WTC11 (cell line): ENCODE results near the gene FGF8. TPM values are rescaled to one million over a fixed set of nuclear protein-coding genes. Genes with fewer than 3 reads are reported as not detected.

Experiments used
- ATAC-seq: fragments of 200-7000 bp; cut with Tn5 transposase; 2 replicates; pipeline ENCODE4 v1.10.0; 2021; ENCODE audit warnings: mild to moderate bottlenecking, moderate library complexity
- CTCF ChIA-PET: fragments of 300-600 bp; sonication (Branson Sonifier 250); formaldehyde crosslinking; loops from one replicate; lab custom pipeline; 2021; ENCODE audit warnings: antibody characterized with exemption; lab: Charles Lee
- POLR2A ChIA-PET: fragments of 350-600 bp; sonication (Branson Sonifier 250); formaldehyde crosslinking; loops from one replicate; lab custom pipeline; 2021; ENCODE audit warnings: antibody characterized with exemption; lab: Charles Lee
- DNase-seq: peaks from one replicate; pipeline ENCODE4 v3.0.0; 2021; ENCODE audit warnings: low spot score
- H3K27ac Mint-ChIP-seq: 2 replicates; pipeline ENCODE4 v1.8.0; 2021; ENCODE audit warnings: mixed read lengths
- H3K27me3 Mint-ChIP-seq: 2 replicates; pipeline ENCODE4 v1.8.0; 2021; ENCODE audit warnings: low read depth, mild to moderate bottlenecking, moderate library complexity, mixed read lengths
- H3K36me3 Mint-ChIP-seq: 2 replicates; pipeline ENCODE4 v1.8.0; 2021; ENCODE audit warnings: mixed read lengths
- H3K4me1 Mint-ChIP-seq: 2 replicates; pipeline ENCODE4 v1.8.0; 2022; ENCODE audit warnings: mixed read lengths
- H3K4me3 Mint-ChIP-seq: 2 replicates; pipeline ENCODE4 v1.8.0; 2021; ENCODE audit warnings: mild to moderate bottlenecking, moderate library complexity, mixed read lengths
- H3K9me3 Mint-ChIP-seq: 2 replicates; pipeline ENCODE4 v1.8.0; 2021; ENCODE audit warnings: mixed read lengths
- AFF4 ChIP-seq: sonication (generic); formaldehyde crosslinking; IDR thresholded peaks from 2 replicates; pipeline ENCODE4 v1.8.1; 2023; ENCODE audit warnings: mild to moderate bottlenecking, missing genetic modification reagents, borderline replicate concordance
- CREB1 ChIP-seq: sonication (generic); formaldehyde crosslinking; IDR thresholded peaks from 2 replicates; pipeline ENCODE4 v1.8.0; 2023; ENCODE audit warnings: mild to moderate bottlenecking, missing genetic modification reagents
- E2F5 ChIP-seq: sonication (generic); formaldehyde crosslinking; IDR thresholded peaks from 2 replicates; pipeline ENCODE4 v1.8.1; 2022; ENCODE audit warnings: mild to moderate bottlenecking, moderate library complexity, missing genetic modification reagents
- FOXK1 ChIP-seq: sonication (generic); formaldehyde crosslinking; IDR thresholded peaks from 2 replicates; pipeline ENCODE4 v1.8.0; 2022; ENCODE audit warnings: mild to moderate bottlenecking, moderate library complexity, missing genetic modification reagents
- GABPB1 ChIP-seq: sonication (generic); formaldehyde crosslinking; IDR thresholded peaks from 2 replicates; pipeline ENCODE4 v1.8.1; 2023; ENCODE audit warnings: mild to moderate bottlenecking, missing genetic modification reagents
- JAZF1 ChIP-seq: fragments of 250-450 bp; sonication (Bioruptor Pico); IDR thresholded peaks from 2 replicates; pipeline ENCODE4 v1.9.0; 2021; ENCODE audit warnings: moderate library complexity, mild to moderate bottlenecking, inconsistent platforms
- KAT7 ChIP-seq: sonication (generic); formaldehyde crosslinking; IDR thresholded peaks from 2 replicates; pipeline ENCODE4 v1.8.1; 2023; ENCODE audit warnings: missing genetic modification reagents, mild to moderate bottlenecking, borderline replicate concordance
- MLX ChIP-seq: sonication (generic); formaldehyde crosslinking; IDR thresholded peaks from 2 replicates; pipeline ENCODE4 v1.8.1; 2023; ENCODE audit warnings: mild to moderate bottlenecking, missing genetic modification reagents, moderate library complexity
- NFATC4 ChIP-seq: fragments of 250-450 bp; sonication (Bioruptor Pico); IDR thresholded peaks from 2 replicates; pipeline ENCODE4 v1.9.0; 2021; ENCODE audit warnings: mild to moderate bottlenecking
- OVOL2 ChIP-seq: fragments of 250-450 bp; sonication (Bioruptor Pico); IDR thresholded peaks from 2 replicates; pipeline ENCODE4 v1.9.0; 2021; ENCODE audit warnings: mild to moderate bottlenecking, borderline replicate concordance
- RELA ChIP-seq: sonication (generic); formaldehyde crosslinking; IDR thresholded peaks from 2 replicates; pipeline ENCODE4 v1.8.1; 2022; ENCODE audit warnings: missing genetic modification reagents, mild to moderate bottlenecking, borderline replicate concordance
- SP1 ChIP-seq: sonication (generic); formaldehyde crosslinking; conservative IDR thresholded peaks from 2 replicates; pipeline ENCODE4 v1.8.1; 2022; ENCODE audit warnings: missing genetic modification reagents
- TP53 ChIP-seq: sonication (generic); formaldehyde crosslinking; IDR thresholded peaks from 2 replicates; pipeline ENCODE4 v1.8.1; 2023; ENCODE audit warnings: mild to moderate bottlenecking, missing genetic modification reagents
- ZNF416 ChIP-seq: fragments of 250-450 bp; sonication (Bioruptor Pico); IDR thresholded peaks from 2 replicates; pipeline ENCODE4 v1.9.0; 2021; ENCODE audit warnings: mild to moderate bottlenecking, inconsistent platforms
- ZNF425 ChIP-seq: fragments of 250-450 bp; sonication (Bioruptor Pico); conservative IDR thresholded peaks from 2 replicates; pipeline ENCODE4 v1.9.0; 2021; ENCODE audit warnings: mild to moderate bottlenecking
- ZNF671 ChIP-seq: fragments of 250-450 bp; sonication (Bioruptor Pico); IDR thresholded peaks from 2 replicates; pipeline ENCODE4 v1.8.0; 2021; ENCODE audit warnings: mild to moderate bottlenecking
- total RNA-seq: library from RNA; stranded (reverse); gene quantifications from 3 replicates; pipeline ENCODE4 v1.2.3, GENCODE V29; 2021
- TF ChIP-seq, protein P1 (sequence below): fragments of 250-450 bp; sonication (Bioruptor Pico); IDR thresholded peaks from 2 replicates; pipeline ENCODE4 v1.8.0; 2021; ENCODE audit warnings: mild to moderate bottlenecking
- TF ChIP-seq, protein P2 (sequence below): sonication (generic); formaldehyde crosslinking; IDR thresholded peaks from 2 replicates; pipeline ENCODE4 v1.8.1; 2022; ENCODE audit warnings: low read depth, mild to moderate bottlenecking, moderate library complexity, missing genetic modification reagents, borderline replicate concordance
- TF ChIP-seq, protein P3 (sequence below): sonication (generic); formaldehyde crosslinking; IDR thresholded peaks from 2 replicates; pipeline ENCODE4 v1.8.1; 2023; ENCODE audit warnings: mild to moderate bottlenecking, missing genetic modification reagents
- TF ChIP-seq, protein P4 (sequence below): sonication (generic); formaldehyde crosslinking; IDR thresholded peaks from 2 replicates; pipeline ENCODE4 v1.8.0; 2022; ENCODE audit warnings: mild to moderate bottlenecking, missing genetic modification reagents

Gene FGF8
- total RNA-seq, 1 experiment from 2014 or later = 28.9 TPM

DNA sequence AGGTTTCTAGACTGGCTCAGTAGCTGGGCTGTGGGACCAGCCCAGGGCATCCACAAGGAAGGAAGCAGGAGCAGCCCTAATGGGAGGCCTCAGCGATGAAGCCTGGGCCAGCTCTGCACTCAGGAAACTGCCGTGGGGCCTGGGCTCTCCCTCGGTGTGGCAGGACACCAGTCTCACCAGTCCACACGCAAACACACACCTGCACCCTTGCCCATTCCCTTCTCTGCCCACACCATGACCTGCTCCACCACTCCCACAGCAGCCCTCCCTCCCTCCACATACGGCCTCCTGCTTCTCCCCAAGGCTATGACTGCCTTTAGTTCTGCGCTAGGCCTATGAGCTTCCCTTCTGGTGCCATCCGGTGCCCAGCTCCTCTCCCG lies 7.1 kb downstream of the FGF8 start:
- no peaks in the 10 kb centered on the region for H3K36me3 Mint-ChIP-seq

DNA sequence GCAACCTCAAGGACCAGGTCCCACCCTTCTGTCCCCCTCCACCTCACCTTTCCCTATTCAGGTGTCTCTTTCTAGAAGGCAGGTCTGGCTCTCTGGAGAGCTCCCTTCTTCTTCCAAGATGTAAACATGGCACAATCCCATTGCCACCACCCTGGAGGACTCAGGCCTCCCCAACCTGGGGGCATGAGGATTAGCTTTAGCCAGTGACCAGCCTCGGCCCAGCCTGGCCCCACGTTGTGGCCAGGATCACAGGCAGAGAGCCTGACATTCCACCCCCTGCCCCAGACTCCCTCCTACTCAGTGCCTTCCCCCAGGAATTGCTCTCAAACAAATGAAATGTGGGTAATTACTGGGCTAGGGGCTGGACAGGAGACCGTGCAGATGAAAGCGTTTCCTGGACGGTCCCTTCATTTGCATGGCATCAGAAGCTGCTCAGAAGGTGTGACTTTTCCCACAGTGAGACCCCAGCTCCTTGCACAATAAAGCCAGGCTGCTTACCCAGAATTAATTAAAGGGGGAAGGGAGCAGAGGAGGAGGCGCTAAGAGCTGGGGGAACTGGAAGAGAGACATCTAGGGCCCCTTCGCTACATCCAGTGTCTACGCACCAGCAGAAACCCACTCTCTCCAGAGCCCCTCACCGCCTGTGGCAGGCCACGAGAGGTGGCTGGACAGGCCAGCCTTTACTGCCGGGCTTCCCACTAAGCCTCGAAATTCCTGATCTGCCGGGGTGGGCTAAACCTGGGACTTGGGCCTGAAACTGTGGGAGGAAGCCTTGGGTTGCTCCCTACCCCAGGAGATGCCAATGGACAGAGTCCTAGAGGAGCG lies 7.7 kb downstream of the FGF8 start:
- no peak overlapping the region for H3K4me3 Mint-ChIP-seq
- H3K36me3 Mint-ChIP-seq = no peaks in the 10 kb centered on the region
- H3K27me3 Mint-ChIP-seq = peaks cover 19% of the 10 kb centered on the region
- ATAC-seq (no peak), DNase-seq (no peak)
- H3K27ac Mint-ChIP-seq = no peak overlapping the region
- H3K4me1 Mint-ChIP-seq = peaks cover 18% of the 10 kb centered on the region
- H3K9me3 Mint-ChIP-seq = no peaks in the 10 kb centered on the region
- POLR2A ChIA-PET = no interaction called here
- CTCF ChIA-PET = interaction anchor here (0.9 to 8.3 kb wide), 6 partner anchors 10 to 165 kb away, joined by 3 to 69 read pairs (median 13); partner anchors contain the start of gene NPM3
- no peak for TF ChIP-seq ZNF425 (CRISPR knock-in tag)
- TF ChIP-seq NFATC4 (CRISPR knock-in tag) = no peak
- TF ChIP-seq SP1 (CRISPR knock-in tag) = no peak
- TF ChIP-seq, protein P1, sequence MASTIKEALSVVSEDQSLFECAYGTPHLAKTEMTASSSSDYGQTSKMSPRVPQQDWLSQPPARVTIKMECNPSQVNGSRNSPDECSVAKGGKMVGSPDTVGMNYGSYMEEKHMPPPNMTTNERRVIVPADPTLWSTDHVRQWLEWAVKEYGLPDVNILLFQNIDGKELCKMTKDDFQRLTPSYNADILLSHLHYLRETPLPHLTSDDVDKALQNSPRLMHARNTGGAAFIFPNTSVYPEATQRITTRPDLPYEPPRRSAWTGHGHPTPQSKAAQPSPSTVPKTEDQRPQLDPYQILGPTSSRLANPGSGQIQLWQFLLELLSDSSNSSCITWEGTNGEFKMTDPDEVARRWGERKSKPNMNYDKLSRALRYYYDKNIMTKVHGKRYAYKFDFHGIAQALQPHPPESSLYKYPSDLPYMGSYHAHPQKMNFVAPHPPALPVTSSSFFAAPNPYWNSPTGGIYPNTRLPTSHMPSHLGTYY = no peak
- no peak for TF ChIP-seq GABPB1 (CRISPR knock-in tag)
- TF ChIP-seq ZNF416 (CRISPR knock-in tag) = no peak
- no peak for TF ChIP-seq JAZF1 (CRISPR knock-in tag)
- no peak for TF ChIP-seq AFF4 (CRISPR knock-in tag)
- no peak for TF ChIP-seq FOXK1 (CRISPR knock-in tag)

More for the DNA sequence above, 7.1 kb downstream of the FGF8 start:
- no peak for ATAC-seq
- H3K27ac Mint-ChIP-seq = peak overlapping the region; percentile 43; the same call in 1 of the 2 replicates
- H3K4me3 Mint-ChIP-seq = no peak overlapping the region
- ChIA-PET POLR2A (no interaction called here), CTCF (interaction anchor here (1.6 to 8.3 kb wide), 5 partner anchors 10 to 166 kb away, joined by 5 to 69 read pairs (median 19); partner anchors contain the start of gene NPM3)
- H3K27me3 Mint-ChIP-seq = peaks cover 25% of the 10 kb centered on the region
- no peaks in the 10 kb centered on the region for H3K9me3 Mint-ChIP-seq
- no peak for DNase-seq
- H3K4me1 Mint-ChIP-seq = peaks cover 24% of the 10 kb centered on the region
- TF ChIP-seq MLX (no peak), TP53 (CRISPR knock-in tag) (no peak), ZNF671 (CRISPR knock-in tag) (no peak), OVOL2 (CRISPR knock-in tag) (no peak), RELA (CRISPR knock-in tag) (no peak), E2F5 (CRISPR knock-in tag) (no peak), KAT7 (CRISPR knock-in tag) (no peak), CREB1 (CRISPR knock-in tag) (no peak), NFATC4 (CRISPR knock-in tag) (no peak)
- TF ChIP-seq, protein P2, sequence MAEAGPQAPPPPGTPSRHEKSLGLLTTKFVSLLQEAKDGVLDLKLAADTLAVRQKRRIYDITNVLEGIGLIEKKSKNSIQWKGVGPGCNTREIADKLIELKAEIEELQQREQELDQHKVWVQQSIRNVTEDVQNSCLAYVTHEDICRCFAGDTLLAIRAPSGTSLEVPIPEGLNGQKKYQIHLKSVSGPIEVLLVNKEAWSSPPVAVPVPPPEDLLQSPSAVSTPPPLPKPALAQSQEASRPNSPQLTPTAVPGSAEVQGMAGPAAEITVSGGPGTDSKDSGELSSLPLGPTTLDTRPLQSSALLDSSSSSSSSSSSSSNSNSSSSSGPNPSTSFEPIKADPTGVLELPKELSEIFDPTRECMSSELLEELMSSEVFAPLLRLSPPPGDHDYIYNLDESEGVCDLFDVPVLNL (CRISPR knock-in tag) = no peak
- TF ChIP-seq, protein P3, sequence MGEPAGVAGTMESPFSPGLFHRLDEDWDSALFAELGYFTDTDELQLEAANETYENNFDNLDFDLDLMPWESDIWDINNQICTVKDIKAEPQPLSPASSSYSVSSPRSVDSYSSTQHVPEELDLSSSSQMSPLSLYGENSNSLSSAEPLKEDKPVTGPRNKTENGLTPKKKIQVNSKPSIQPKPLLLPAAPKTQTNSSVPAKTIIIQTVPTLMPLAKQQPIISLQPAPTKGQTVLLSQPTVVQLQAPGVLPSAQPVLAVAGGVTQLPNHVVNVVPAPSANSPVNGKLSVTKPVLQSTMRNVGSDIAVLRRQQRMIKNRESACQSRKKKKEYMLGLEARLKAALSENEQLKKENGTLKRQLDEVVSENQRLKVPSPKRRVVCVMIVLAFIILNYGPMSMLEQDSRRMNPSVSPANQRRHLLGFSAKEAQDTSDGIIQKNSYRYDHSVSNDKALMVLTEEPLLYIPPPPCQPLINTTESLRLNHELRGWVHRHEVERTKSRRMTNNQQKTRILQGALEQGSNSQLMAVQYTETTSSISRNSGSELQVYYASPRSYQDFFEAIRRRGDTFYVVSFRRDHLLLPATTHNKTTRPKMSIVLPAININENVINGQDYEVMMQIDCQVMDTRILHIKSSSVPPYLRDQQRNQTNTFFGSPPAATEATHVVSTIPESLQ (CRISPR knock-in tag) = no peak
- TF ChIP-seq, protein P4, sequence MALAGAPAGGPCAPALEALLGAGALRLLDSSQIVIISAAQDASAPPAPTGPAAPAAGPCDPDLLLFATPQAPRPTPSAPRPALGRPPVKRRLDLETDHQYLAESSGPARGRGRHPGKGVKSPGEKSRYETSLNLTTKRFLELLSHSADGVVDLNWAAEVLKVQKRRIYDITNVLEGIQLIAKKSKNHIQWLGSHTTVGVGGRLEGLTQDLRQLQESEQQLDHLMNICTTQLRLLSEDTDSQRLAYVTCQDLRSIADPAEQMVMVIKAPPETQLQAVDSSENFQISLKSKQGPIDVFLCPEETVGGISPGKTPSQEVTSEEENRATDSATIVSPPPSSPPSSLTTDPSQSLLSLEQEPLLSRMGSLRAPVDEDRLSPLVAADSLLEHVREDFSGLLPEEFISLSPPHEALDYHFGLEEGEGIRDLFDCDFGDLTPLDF (CRISPR knock-in tag) = no peak
- TF ChIP-seq, all 79 proteins: peak for 0
